ENCODE data around the gene MAML2.

Gene MAML2

GRCh38 chr11:96104496-96104895, 238.5 kb downstream of the MAML2 start:
- Histone ChIP-seq H3K4me3 (ENCODE audit: low read depth in 1 of 2, low read length in 1 of 2) (no peak overlapping the region), H3K27me3 (no peaks in the 10 kb centered on the region), H3K27ac (no peak overlapping the region), H3K9me3 (no peaks in the 10 kb centered on the region), H3K4me1 (ENCODE audit: control insufficient read depth in 1 of 2, insufficient read depth in 1 of 2, low read depth in 1 of 2, low read length in 1 of 2) (no peaks in the 10 kb centered on the region), H3K36me3 (no peaks in the 10 kb centered on the region)
- no peak for TF ChIP-seq CTCF (IDR thresholded peaks at IDR 0.05)

GRCh38 chr11:96103721-96104120, 239.3 kb downstream of the MAML2 start:
- TF ChIP-seq CTCF (IDR thresholded peaks at IDR 0.05), result no peak
- Histone ChIP-seq H3K27ac (no peak overlapping the region), H3K27me3 (no peaks in the 10 kb centered on the region), H3K9me3 (no peaks in the 10 kb centered on the region), H3K4me3 (ENCODE audit: low read depth in 1 of 2, low read length in 1 of 2) (no peak overlapping the region), H3K36me3 (no peaks in the 10 kb centered on the region), H3K4me1 (ENCODE audit: control insufficient read depth in 1 of 2, insufficient read depth in 1 of 2, low read depth in 1 of 2, low read length in 1 of 2) (no peaks in the 10 kb centered on the region)

DNA sequence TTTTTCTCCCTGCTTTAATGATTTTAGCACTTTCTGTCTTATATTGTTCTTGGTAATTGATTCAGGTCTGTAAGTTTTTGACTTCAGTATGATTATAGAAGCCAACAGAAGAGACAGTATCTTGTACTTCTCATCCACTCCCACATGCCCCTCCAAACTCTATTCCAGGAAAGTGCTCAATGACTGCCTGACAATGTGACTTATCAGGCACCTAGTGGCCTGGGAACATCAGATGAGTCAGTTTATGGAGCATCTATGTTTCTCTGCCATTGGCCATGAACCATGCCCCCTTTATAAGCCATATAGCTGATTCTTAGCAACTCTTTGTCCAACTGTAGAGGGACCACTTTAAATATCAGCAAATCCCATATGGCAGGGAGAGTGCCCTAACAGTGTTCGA, 239.9 kb downstream of the MAML2 start:
- H3K27me3 ChIP-seq, result no peaks in the 10 kb centered on the region
- no peaks in the 10 kb centered on the region for H3K4me1 ChIP-seq (ENCODE audit: control insufficient read depth in 1 of 2, insufficient read depth in 1 of 2, low read depth in 1 of 2, low read length in 1 of 2)
- H3K4me3 ChIP-seq (ENCODE audit: low read depth in 1 of 2, low read length in 1 of 2), result no peak overlapping the region
- TF ChIP-seq CTCF (IDR thresholded peaks at IDR 0.05), result no peak
- H3K36me3 ChIP-seq, result no peaks in the 10 kb centered on the region
- H3K27ac ChIP-seq, result no peak overlapping the region
- H3K9me3 ChIP-seq, result no peaks in the 10 kb centered on the region

DNA sequence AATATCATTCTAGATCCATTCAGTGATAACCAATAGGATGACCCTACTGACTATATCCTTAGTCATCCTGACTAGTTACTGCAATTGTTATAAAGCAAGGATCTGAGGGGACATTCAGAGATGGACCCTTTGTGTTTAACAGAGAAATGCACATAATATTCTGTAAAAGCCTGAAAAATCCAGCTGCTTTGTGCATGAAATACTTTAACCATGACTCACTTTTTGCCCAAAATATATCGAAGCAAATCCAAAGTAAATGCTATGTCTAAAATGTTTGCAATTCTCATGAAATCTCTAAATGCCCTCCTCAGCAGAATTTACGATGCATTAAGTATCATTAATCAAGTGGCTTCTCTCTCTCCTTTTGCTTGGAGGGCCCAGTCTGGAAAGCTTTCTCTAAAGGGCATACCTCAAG, 240.3 kb downstream of the MAML2 start:
- Histone ChIP-seq H3K9me3 (no peaks in the 10 kb centered on the region), H3K36me3 (no peaks in the 10 kb centered on the region), H3K27ac (no peak overlapping the region), H3K4me1 (ENCODE audit: control insufficient read depth in 1 of 2, insufficient read depth in 1 of 2, low read depth in 1 of 2, low read length in 1 of 2) (no peaks in the 10 kb centered on the region), H3K4me3 (ENCODE audit: low read depth in 1 of 2, low read length in 1 of 2) (no peak overlapping the region), H3K27me3 (no peaks in the 10 kb centered on the region)
- no peak for TF ChIP-seq CTCF (IDR thresholded peaks at IDR 0.05)

- H3K27me3 ChIP-seq, result no peaks in the 10 kb centered on the region
- H3K4me3 ChIP-seq (ENCODE audit: low read depth in 1 of 2, low read length in 1 of 2), result no peak overlapping the region
- H3K4me1 ChIP-seq (ENCODE audit: control insufficient read depth in 1 of 2, insufficient read depth in 1 of 2, low read depth in 1 of 2, low read length in 1 of 2), result no peaks in the 10 kb centered on the region
- no peak overlapping the region for H3K27ac ChIP-seq
- H3K9me3 ChIP-seq, result no peaks in the 10 kb centered on the region
- H3K36me3 ChIP-seq, result no peaks in the 10 kb centered on the region
- no peak for TF ChIP-seq CTCF (IDR thresholded peaks at IDR 0.05)
Measured at GRCh38 chr11:96101146-96101545, 241.8 kb downstream of the MAML2 start.
